GM19455 (cell line): Measurements from ENCODE around the gene GMPS.
"Not testable (repeated sequence)": the region's sequence is repeated elsewhere in the genome, so short reads cannot be mapped to it uniquely, and the experiment has no call there.

ENCODE experiments used
- ATAC-seq: cut with Tn5 transposase; IDR thresholded peaks from one replicate; pipeline ENCODE4 v1.9.1; 2021; ENCODE audit not compliant: unreplicated experiment

GMPS gene

GRCh38 chr3:155934230-155934629 is 63.8 kb downstream of the GMPS start:
- no peak for ATAC-seq

GRCh38 chr3:155938409-155938808 is 68.0 kb downstream of the GMPS start:
- no peak for ATAC-seq

GRCh38 chr3:155941354-155941753 is 70.9 kb downstream of the GMPS start:
- no peak for ATAC-seq

GRCh38 chr3:155944081-155944480 is 73.6 kb downstream of the GMPS start:
- ATAC-seq: no peak

DNA sequence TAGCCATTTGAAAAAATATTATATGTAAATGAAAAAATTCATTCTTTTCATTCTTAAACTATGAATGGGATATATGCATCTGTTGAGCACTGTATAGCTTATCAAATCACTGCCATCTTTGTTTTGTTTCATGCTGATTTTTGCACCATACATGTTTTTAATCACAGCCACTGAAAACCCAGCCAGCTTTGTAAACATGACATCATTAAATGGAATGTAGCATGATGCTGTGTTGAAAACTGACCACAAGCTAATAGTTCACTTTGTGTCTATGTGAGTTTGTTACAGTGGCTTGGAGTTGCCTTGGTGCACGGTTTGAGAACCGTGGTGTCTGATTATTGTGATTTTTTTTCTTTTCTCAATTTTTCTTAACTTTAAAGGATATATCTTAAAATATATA is 75.7 kb downstream of the GMPS start:
- ATAC-seq: no peak

- ATAC-seq: no peak
Measured at GRCh38 chr3:155948476-155948875, 78.0 kb downstream of the GMPS start.

- no peak for ATAC-seq
Measured at GRCh38 chr3:155949453-155950217, 79.2 kb downstream of the GMPS start.

- no peak for ATAC-seq
Measured at GRCh38 chr3:155956508-155957411, 86.3 kb downstream of the GMPS start.

- no peak for ATAC-seq
Measured at GRCh38 chr3:155957412-155957880, 87.0 kb downstream of the GMPS start.

- no peak for ATAC-seq
Measured at GRCh38 chr3:155958676-155959075, 88.2 kb downstream of the GMPS start.

- no peak for ATAC-seq
Measured at GRCh38 chr3:155960060-155960459, 89.6 kb downstream of the GMPS start.

- ATAC-seq: not testable (repeated sequence)
Measured at GRCh38 chr3:155961044-155961443, 90.6 kb downstream of the GMPS start.

GRCh38 chr3:155963570-155963969 is 93.1 kb downstream of the GMPS start:
- no peak for ATAC-seq

DNA sequence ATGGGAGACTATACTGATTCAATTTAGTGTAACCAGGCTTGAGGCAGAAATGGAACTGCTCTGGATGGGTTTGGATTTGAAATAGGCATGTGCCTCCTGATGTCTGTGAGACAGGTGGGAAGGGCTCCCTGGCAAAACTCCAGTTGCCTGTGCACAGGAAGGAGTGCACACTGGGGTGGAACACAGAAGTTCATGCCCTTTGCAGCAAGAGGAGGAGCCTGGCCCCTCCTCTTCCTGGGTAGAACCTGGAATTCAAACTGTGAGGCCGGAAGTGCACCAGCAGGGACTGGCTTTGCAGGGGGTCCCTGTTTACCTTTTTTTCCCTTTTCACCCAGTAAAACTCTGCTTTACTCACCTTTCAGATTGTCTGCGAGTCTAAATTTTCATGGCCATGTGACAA is 99.9 kb downstream of the GMPS start:
- no peak for ATAC-seq

- peak; percentile 76 for ATAC-seq
Measured at GRCh38 chr3:155972885-155973584, 102.6 kb downstream of the GMPS start.

DNA sequence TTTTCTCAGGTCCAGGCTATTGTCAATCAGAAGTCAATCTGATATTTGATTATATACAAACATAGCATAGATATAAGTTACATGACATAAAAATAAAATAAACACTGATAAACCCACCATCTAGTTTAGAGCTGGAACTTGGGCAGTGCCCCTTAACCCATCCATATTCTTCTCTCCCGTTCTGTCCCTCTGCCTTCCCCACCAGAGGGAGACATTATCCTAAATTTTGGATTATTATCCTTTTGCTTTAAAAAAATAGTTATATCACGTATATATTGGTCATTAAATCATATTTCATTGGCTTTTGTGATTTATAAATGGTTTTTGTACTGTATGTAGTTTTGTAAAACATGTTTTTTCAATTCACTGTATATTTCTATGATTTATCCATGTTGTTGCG is 107.9 kb downstream of the GMPS start:
- ATAC-seq: no peak

- ATAC-seq: no peak
Measured at GRCh38 chr3:155979746-155980145, 109.3 kb downstream of the GMPS start.

- ATAC-seq: no peak
Measured at GRCh38 chr3:155981669-155982068, 111.2 kb downstream of the GMPS start.

DNA sequence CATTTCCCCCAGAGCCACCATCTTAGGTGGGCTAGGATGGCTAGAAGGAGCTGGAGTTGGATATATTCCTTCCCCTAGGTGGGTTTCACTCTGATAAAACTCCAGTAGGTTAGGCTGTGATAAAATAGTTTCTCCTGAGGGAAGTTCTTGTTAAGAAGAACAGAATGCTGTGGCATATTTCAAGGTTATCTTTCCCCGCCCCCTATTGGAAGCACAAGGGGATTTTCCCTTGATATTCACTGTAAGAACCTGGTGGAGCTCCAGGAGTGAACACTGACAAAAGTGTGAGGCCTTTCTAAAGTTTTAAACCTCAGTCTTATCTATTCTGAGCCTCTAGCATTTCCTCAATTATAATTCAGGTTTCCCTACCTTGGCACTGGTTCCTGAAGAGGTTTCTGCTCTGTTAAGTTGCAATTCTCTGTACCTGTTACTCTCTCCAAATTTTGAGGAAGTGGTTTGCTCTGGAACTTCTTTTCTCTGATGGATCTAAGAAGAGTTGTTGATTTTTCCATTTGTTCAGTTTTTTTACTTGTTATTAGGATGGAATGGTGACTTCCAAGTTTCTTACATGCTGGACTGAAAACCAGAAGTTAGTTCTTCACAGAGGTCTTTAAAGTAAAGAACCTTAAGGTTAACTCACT is 113.5 kb downstream of the GMPS start:
- ATAC-seq: no peak

DNA sequence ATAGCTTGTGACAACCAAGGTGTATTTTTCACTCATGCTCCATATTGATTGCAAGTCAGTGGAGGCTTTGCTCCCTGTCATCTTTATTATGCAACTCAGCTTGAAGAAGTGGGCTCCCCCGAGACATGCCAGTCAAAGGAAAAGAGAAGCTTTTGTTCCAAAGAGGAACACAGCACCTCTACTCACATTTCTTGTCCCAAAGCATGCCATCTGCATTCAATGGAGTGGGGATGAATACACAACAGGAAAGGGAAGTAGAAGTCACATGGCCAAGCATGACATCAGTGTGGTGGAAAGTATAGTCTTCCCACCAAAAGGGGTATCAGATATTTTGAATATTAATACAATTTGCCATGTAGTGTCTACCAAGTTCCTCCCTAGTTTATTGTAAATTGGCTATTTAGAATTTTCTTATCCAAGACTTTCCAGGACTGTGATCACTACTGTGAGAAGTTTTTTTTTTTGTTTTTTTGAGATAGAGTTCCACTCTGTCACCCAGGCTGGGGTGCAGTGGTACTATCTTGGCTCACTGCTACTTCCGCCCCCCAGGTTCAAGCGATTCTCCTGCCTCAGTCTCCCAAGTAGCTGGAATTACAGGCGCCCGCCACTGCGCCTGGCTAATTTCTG is 114.5 kb downstream of the GMPS start:
- ATAC-seq: no peak
